Thyroid gland (tissue), 4 donors: ENCODE data around the gene RAPGEF4.

Experiments
- CTCF ChIP-seq, 6 experiments: fragments of 200-600 bp in 3 of 6; fragments of 450-650 bp in 3 of 6; sonication (generic) in 3 of 6; IDR thresholded peaks; one replicate each; pipeline ENCODE4 v1.5.1; 2016 to 2019; ENCODE audit warnings: antibody characterized with exemption in 6 of 6, mild to moderate bottlenecking in 2 of 6, inconsistent platforms in 1 of 6, moderate library complexity in 1 of 6
- POLR2A ChIP-seq, 2 donors: fragments of 450-650 bp; IDR thresholded peaks; one replicate each; pipeline ENCODE4 v1.6.1; 2017; ENCODE audit warnings: antibody characterized with exemption in 2 of 2, mild to moderate bottlenecking in 2 of 2, moderate library complexity in 1 of 2

DNA sequence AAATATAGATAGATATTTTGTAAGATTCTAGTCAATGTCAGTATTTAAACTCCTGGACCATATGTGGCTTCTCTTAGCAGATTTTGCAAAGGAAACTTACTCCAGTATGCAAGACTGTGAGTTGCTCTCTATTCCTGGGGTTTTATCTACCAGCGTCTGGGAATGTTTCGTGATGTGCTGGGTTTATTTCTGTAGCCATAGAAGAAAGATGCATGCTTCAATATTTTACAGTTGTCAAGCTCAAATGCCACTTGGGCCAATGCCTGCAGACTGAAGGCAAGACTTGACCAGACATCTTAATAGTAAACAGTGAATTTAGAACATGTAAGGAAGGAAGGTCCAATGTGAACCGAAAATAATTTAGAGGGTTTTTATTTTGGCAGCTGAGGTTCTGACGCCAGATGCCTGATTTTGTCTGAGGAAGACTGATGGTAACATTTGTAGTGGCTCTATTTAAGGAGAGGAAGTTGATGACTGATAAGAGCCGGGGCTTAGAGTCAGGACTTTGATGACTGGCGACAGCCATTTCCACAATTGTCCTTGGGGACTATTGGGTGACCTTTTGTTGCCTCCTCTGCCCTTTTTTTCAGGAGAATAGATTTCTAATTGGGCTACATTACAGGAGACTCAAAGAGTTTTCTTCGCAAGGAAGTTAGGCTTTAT is 154.3 kb downstream of the RAPGEF4 start:
- TF ChIP-seq CTCF (IDR thresholded peaks at IDR 0.05) (no peak), POLR2A (IDR thresholded peaks at IDR 0.05) (no peak)
